CD4-positive, alpha-beta T cell (primary cell): Measurements from ENCODE around the gene PRPS1L1. TPM values are rescaled to one million over a fixed set of nuclear protein-coding genes. Genes with fewer than 3 reads are reported as not detected.

Experiments used
- ATAC-seq: fragments of 200-7000 bp; cut with Tn5 transposase; one replicate; pipeline ENCODE4 v1.10.0; 2022; ENCODE audit warnings: mild to moderate bottlenecking; ENCODE audit not compliant: poor library complexity
- CTCF ChIA-PET: fragments of 350-600 bp; sonication (Branson Sonifier 250); formaldehyde crosslinking; loops from one replicate; lab custom pipeline; 2021; ENCODE audit warnings: antibody characterized with exemption, inconsistent platforms; lab: Charles Lee
- POLR2A ChIA-PET: fragments of 350-600 bp; sonication (Branson Sonifier 250); formaldehyde crosslinking; loops from one replicate; lab custom pipeline; 2021; ENCODE audit warnings: antibody characterized with exemption, inconsistent platforms; lab: Charles Lee
- DNase-seq, 14 experiments: peaks; one replicate each; pipeline ENCODE4 v3.0.0-alpha.2; 2013 to 2020; ENCODE audit warnings: mixed read lengths in 2 of 14
- H3K27ac ChIP-seq, 2 donors: one replicate each; pipeline versions ENCODE4 v1.5.1 to v1.7.0; 2013; ENCODE audit warnings: low read length in 2 of 2, low read depth in 1 of 2, mild to moderate bottlenecking in 1 of 2
- H3K27me3 ChIP-seq, 2 experiments: 1 replicate in 1 of 2; 2 replicates in 1 of 2; pipeline versions ENCODE4 v1.6.1 to v1.7.0; 2013; ENCODE audit warnings: low read length in 2 of 2, control low read depth in 1 of 2, mild to moderate bottlenecking in 1 of 2, moderate library complexity in 1 of 2; ENCODE audit not compliant: insufficient read depth in 2 of 2, control insufficient read depth in 1 of 2
- H3K36me3 ChIP-seq: one replicate; pipeline ENCODE4 v1.6.1; 2013; ENCODE audit warnings: low read length, control low read depth; ENCODE audit not compliant: insufficient read depth
- H3K4me1 ChIP-seq: one replicate; pipeline ENCODE4 v1.6.1; 2013; ENCODE audit warnings: low read length, control low read depth; ENCODE audit not compliant: insufficient read depth
- H3K4me3 ChIP-seq: one replicate; pipeline ENCODE4 v1.5.1; 2013; ENCODE audit warnings: mild to moderate bottlenecking, low read length, moderate library complexity
- H3K9me3 ChIP-seq, 2 experiments: 1 replicate in 1 of 2; 2 replicates in 1 of 2; pipeline versions ENCODE4 v1.6.1 to v1.7.0; 2013; ENCODE audit warnings: low read length in 2 of 2, mild to moderate bottlenecking in 2 of 2, control low read depth in 1 of 2, moderate library complexity in 1 of 2; ENCODE audit not compliant: control insufficient read depth in 1 of 2, insufficient read depth in 1 of 2
- H3K27ac Mint-ChIP-seq: one replicate; pipeline ENCODE4 v1.8.0; 2020; ENCODE audit warnings: mixed read lengths
- H3K27me3 Mint-ChIP-seq: one replicate; pipeline ENCODE4 v1.8.0; 2021; ENCODE audit warnings: mixed read lengths
- H3K36me3 Mint-ChIP-seq: one replicate; pipeline ENCODE4 v1.8.0; 2021; ENCODE audit warnings: low read depth, mixed read lengths
- H3K4me1 Mint-ChIP-seq: one replicate; pipeline ENCODE4 v1.8.0; 2021; ENCODE audit warnings: low read depth, mixed read lengths
- H3K4me3 Mint-ChIP-seq: one replicate; pipeline ENCODE4 v1.8.0; 2020; ENCODE audit warnings: mild to moderate bottlenecking, mixed read lengths
- H3K9me3 Mint-ChIP-seq: one replicate; pipeline ENCODE4 v1.8.0; 2020; ENCODE audit warnings: mixed read lengths
- CTCF ChIP-seq: fragments of 200-600 bp; IDR thresholded peaks from one replicate; pipeline ENCODE4 v1.8.0; 2022; ENCODE audit warnings: antibody characterized with exemption, mild to moderate bottlenecking
- intact Hi-C, 2 experiments: fragments of 100-400 bp; cut with DNase I in 1 of 2; cut with micrococcal nuclease in 1 of 2; formaldehyde crosslinking; loops; one replicate each; pipeline versions ENCODE4 v1.15.1 to v1.9.0; 2023 to 2025; cut with DNase I, micrococcal nuclease
- polyA plus RNA-seq, 2 donors: library from polyadenylated mRNA; unstranded; fragments of 120-200 nt; gene quantifications; one replicate each; pipeline ENCODE4 v1.2.1, GENCODE V29; 2013
- total RNA-seq, 174 experiments: library from RNA in 2 of 174; stranded (reverse) in 2 of 174; gene quantifications; one replicate each; pipeline ENCODE4 v1.2.3 and lab custom pipeline; 2021 to 2026

PRPS1L1 gene
- total RNA-seq (not detected), total RNA-seq (lab: John Stamatoyannopoulos, UW) (0 to 0.15 (median 0) reads per million in 172 experiments)
- not detected for polyA plus RNA-seq (2013, experiment 1 of 2)
- polyA plus RNA-seq (2013, experiment 2 of 2), result not detected

GRCh38 chr7:18027628-18028027 lies at the start of gene PRPS1L1:
Gene PRPS1L1, minus strand, starts transcription at chr7:18027846.
- Mint-ChIP-seq H3K9me3 (no peaks in the 10 kb centered on the region), H3K27ac (no peak within 1 kb of the TSS), H3K4me1 (no peaks in the 10 kb centered on the region), H3K4me3 (no peak within 1 kb of the TSS), H3K27me3 (no peaks in the 10 kb centered on the region), H3K36me3 (no peaks in the 10 kb centered on the region)
- no peak within 1 kb of the TSS for H3K4me3 ChIP-seq
- intact Hi-C loops, result no loop called here
- ChIA-PET CTCF (no interaction called here), POLR2A (no interaction called here)
- H3K27me3 ChIP-seq, result peaks cover 0 to 3% of the 10 kb centered on the region in 2 experiments
- H3K9me3 ChIP-seq, result no peaks in the 10 kb centered on the region
- ATAC-seq (no peak), DNase-seq (no peak)
- no peaks in the 10 kb centered on the region for H3K4me1 ChIP-seq
- H3K36me3 ChIP-seq, result no peaks in the 10 kb centered on the region
- no peak within 1 kb of the TSS for H3K27ac ChIP-seq
- TF ChIP-seq CTCF, result no peak

- Histone ChIP-seq H3K27me3 (no peaks in the 10 kb centered on the region), H3K27ac (no peak overlapping the region), H3K4me1 (no peaks in the 10 kb centered on the region), H3K4me3 (no peak overlapping the region), H3K9me3 (peaks cover 3 to 13% of the 10 kb centered on the region in 2 experiments), H3K36me3 (no peaks in the 10 kb centered on the region)
- peaks cover under 1% of the 10 kb centered on the region for H3K9me3 Mint-ChIP-seq
- H3K27me3 Mint-ChIP-seq, result no peaks in the 10 kb centered on the region
- H3K36me3 Mint-ChIP-seq, result no peaks in the 10 kb centered on the region
- ATAC-seq, result no peak
- ChIA-PET POLR2A (no interaction called here), CTCF (no interaction called here)
- TF ChIP-seq CTCF, result no peak
- no peaks in the 10 kb centered on the region for H3K4me1 Mint-ChIP-seq
- no peak overlapping the region for H3K4me3 Mint-ChIP-seq
- no peak for DNase-seq
- no peak overlapping the region for H3K27ac Mint-ChIP-seq
- intact Hi-C loops, result no loop called here
Observed at GRCh38 chr7:18076461-18076860, 48.8 kb upstream of the PRPS1L1 start.

- no peak overlapping the region for H3K4me3 Mint-ChIP-seq
- H3K4me1 Mint-ChIP-seq, result no peaks in the 10 kb centered on the region
- no peak overlapping the region for H3K4me3 ChIP-seq
- DNase-seq (no peak), ATAC-seq (no peak)
- intact Hi-C loops, result no loop called here
- H3K27ac Mint-ChIP-seq, result no peak overlapping the region
- CTCF ChIA-PET, result no interaction called here
- TF ChIP-seq CTCF, result no peak
- H3K36me3 ChIP-seq, result no peaks in the 10 kb centered on the region
- no peaks in the 10 kb centered on the region for H3K4me1 ChIP-seq
- POLR2A ChIA-PET, result no interaction called here
- H3K27me3 Mint-ChIP-seq, result no peaks in the 10 kb centered on the region
- H3K36me3 Mint-ChIP-seq, result no peaks in the 10 kb centered on the region
- no peak overlapping the region for H3K27ac ChIP-seq
- H3K9me3 Mint-ChIP-seq, result no peaks in the 10 kb centered on the region
- H3K9me3 ChIP-seq, result no peaks in the 10 kb centered on the region
- no peaks in the 10 kb centered on the region for H3K27me3 ChIP-seq
Observed at GRCh38 chr7:18068745-18069144, 41.1 kb upstream of the PRPS1L1 start.
